Astrocyte of the cerebellum (primary cell): ENCODE measurements around the gene PPP1R12B.
A peak's percentile ranks its signal among the peaks of the same experiment; 100 is the strongest.

Experiments used
- DNase-seq: peaks from one replicate; pipeline ENCODE4 v3.0.0-alpha.2; 2011; ENCODE audit warnings: low read depth
- H3K4me3 ChIP-seq: 2 replicates; pipeline ENCODE4 v1.5.1; 2011; ENCODE audit warnings: mild to moderate bottlenecking, low read depth, low read length, moderate library complexity
- CTCF ChIP-seq: IDR thresholded peaks from 2 replicates; pipeline ENCODE4 v1.5.1; 2012; ENCODE audit warnings: low read length, low read depth, moderate library complexity, mild to moderate bottlenecking; ENCODE audit errors: missing control alignments
- in situ Hi-C: cut with HindIII; loops from 2 replicates; pipeline ENCODE4 v1.10.0; 2017; ENCODE audit warnings: low sequenced_read_pairs

PPP1R12B gene

DNA sequence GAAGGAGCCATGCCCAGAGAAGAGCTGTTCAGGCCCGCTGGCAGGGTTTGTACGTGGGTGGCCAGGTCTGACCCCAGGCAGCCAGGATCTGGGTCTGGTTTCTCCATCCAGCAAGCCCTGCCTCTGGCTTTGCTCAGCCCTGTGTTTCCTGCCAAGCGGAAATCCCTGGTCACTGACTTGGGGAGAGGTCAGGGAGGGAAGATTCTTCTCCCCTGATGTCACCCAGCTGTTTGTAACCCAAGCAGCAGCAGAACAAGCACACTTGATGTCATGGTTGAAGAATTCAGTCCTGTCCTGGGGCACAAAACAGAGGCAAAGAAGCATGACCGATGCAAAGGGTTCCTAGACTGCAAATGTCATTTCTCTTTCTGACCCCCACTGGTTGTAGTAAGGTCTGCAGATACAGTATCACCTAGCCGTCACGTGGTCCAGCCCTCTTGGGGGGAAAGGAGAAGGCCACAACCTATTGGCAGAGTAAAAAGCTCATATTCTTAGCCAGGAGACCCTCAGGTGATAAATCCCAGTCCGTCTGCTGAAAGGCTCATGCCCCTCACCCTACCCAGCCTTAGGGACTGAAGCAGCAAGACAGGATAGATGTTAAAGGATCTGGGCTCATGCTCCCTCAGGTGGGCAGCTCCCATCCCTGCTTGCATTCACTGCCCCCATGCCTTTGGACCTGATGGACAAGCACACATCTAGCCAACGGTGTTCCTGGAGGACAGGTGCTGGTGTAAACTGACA is 240.9 kb downstream of the PPP1R12B start:
- peak; percentile 95 for DNase-seq
- in situ Hi-C loops, result no loop called here
- H3K4me3 ChIP-seq, result no peak overlapping the region
- no peak for TF ChIP-seq CTCF

DNA sequence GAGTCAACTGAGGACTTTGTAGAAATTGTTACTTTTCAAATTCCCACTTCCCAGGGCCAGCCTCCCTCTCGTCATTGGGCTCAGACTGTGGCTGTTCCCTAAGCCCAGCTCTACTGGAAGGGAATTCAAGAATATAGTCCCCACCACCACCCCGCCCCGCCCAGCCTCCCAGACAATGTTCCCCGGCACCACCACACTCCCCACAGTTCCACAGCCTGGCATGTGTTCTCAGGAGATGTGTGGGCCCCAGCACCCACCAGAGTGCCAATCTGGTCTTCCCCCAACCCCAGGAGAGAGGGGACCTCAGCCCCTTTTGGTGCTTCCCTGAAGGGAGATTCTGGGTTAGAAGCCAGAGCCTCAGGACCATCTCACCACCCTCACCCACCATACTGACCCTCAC is 241.6 kb downstream of the PPP1R12B start:
- no peak for TF ChIP-seq CTCF
- no peak for DNase-seq
- no peak overlapping the region for H3K4me3 ChIP-seq
- in situ Hi-C loops, result no loop called here

DNA sequence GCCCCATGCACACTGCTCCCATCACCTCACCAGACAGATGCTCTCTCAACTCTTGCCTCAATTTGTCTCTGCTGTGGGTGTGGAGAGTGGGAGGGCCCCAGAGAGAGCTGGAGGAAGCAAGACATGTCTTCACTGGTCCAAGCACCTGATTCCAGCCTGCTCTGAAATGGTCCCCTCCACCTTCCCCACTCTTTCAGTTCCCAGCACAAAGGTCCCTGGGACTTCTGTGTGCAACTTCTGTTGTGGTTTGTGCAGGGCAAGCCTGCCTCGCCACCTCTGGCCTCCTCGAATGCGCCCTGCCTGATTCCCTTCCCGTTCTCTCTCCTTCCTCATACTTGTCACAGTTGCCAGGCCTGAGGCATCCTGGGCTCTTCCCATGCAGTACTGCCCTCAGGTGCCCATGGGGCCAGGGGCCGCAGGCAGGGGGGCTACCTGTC is 242.5 kb downstream of the PPP1R12B start:
- H3K4me3 ChIP-seq, result no peak overlapping the region
- in situ Hi-C loops, result no loop called here
- TF ChIP-seq CTCF, result no peak
- no peak for DNase-seq

DNA sequence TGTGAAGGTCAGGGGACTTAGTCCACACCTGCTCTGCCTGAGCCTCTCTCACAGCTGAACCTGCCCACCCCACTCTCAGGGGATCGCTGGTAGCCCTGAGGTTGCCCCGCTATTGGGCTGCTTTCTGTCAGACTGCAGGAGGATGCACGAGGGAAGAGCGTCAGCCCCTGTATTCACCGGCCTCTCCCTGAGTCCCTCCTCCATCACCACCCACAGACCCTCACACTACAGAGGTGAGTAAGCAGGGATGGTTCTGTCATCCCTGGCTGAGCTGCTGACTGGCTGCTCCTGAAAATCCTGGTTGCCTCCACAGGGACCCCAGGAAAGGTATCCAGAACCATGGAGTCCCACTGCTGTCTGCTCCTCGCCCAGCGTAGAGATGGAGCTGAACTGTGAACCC is 243.0 kb downstream of the PPP1R12B start:
- in situ Hi-C loops, result no loop called here
- DNase-seq, result no peak
- no peak for TF ChIP-seq CTCF
- no peak overlapping the region for H3K4me3 ChIP-seq

GRCh38 chr1:202592146-202592545 is 243.6 kb downstream of the PPP1R12B start:
- in situ Hi-C loops, result no loop called here
- no peak for TF ChIP-seq CTCF
- no peak for DNase-seq
- no peak overlapping the region for H3K4me3 ChIP-seq

- in situ Hi-C loops, result no loop called here
- H3K4me3 ChIP-seq, result no peak overlapping the region
- DNase-seq, result no peak
- no peak for TF ChIP-seq CTCF
Measured at GRCh38 chr1:202593845-202594244, 245.3 kb downstream of the PPP1R12B start.
